ENCODE data around the gene SLC11A1.

SLC11A1 gene

DNA sequence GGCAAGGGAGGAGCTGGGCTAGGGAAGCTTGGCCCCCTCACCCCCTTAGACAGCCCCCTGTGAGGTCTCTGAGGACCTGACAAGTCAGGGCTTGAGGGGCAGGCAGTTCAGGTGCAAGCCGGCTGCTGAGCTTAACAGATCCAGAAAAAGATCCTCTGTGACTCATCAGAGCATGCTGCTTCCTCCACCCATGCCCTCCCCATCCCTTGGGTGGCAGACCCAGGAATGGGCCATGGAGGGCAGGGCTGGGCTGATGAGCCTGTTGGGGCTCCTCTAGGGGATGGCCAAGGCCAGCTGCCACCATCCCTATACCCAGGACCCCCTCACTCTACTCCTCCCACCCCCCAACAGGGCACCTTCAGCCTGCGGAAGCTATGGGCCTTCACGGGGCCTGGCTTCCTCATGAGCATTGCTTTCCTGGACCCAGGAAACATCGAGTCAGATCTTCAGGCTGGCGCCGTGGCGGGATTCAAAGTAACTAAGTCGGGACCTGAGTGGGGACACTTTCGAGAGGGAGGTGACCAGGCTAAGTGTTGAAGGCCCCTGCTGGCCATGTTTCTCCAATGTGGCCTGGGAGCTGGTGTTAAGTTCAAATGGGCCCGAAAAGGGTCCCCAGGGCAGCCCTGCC, 1.9 kb downstream of the SLC11A1 start:
- peak; percentile 77 for ATAC-seq
- TF ChIP-seq ARNTL (CRISPR knock-in tag; IDR thresholded peaks at IDR 0.05; ENCODE audit: borderline replicate concordance, low read depth) (no peak), ZFP3 (CRISPR knock-in tag; IDR thresholded peaks at IDR 0.05) (no peak), GLIS3 (CRISPR knock-in tag; IDR thresholded peaks at IDR 0.05) (no peak), BACH2 (CRISPR knock-in tag; IDR thresholded peaks at IDR 0.05; ENCODE audit: borderline replicate concordance) (no peak), TOX (CRISPR knock-in tag; IDR thresholded peaks at IDR 0.05; ENCODE audit: borderline replicate concordance) (no peak), OSR1 (CRISPR knock-in tag; IDR thresholded peaks at IDR 0.05) (no peak), CREB5 (CRISPR knock-in tag; IDR thresholded peaks at IDR 0.05; ENCODE audit: low read depth) (no peak), ZNF8 (CRISPR knock-in tag; IDR thresholded peaks at IDR 0.05) (no peak), ZC3H10 (CRISPR knock-in tag; IDR thresholded peaks at IDR 0.05) (no peak), TCF4 (CRISPR knock-in tag; IDR thresholded peaks at IDR 0.05; ENCODE audit: borderline replicate concordance) (no peak), CSDC2 (CRISPR knock-in tag; IDR thresholded peaks at IDR 0.05) (no peak), PPARA (CRISPR knock-in tag; IDR thresholded peaks at IDR 0.05; ENCODE audit: borderline replicate concordance) (no peak), ZNF70 (CRISPR knock-in tag; IDR thresholded peaks at IDR 0.05) (no peak), SNAI2 (CRISPR knock-in tag; IDR thresholded peaks at IDR 0.05) (no peak), ESRRG (CRISPR knock-in tag; IDR thresholded peaks at IDR 0.05) (no peak)
- TF ChIP-seq, protein P1, sequence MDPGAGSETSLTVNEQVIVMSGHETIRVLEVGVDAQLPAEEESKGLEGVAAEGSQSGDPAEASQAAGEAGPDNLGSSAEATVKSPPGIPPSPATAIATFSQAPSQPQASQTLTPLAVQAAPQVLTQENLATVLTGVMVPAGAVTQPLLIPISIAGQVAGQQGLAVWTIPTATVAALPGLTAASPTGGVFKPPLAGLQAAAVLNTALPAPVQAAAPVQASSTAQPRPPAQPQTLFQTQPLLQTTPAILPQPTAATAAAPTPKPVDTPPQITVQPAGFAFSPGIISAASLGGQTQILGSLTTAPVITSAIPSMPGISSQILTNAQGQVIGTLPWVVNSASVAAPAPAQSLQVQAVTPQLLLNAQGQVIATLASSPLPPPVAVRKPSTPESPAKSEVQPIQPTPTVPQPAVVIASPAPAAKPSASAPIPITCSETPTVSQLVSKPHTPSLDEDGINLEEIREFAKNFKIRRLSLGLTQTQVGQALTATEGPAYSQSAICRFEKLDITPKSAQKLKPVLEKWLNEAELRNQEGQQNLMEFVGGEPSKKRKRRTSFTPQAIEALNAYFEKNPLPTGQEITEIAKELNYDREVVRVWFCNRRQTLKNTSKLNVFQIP (CRISPR knock-in tag; IDR thresholded peaks at IDR 0.05; ENCODE audit: borderline replicate concordance, low read depth) = no peak

GRCh38 chr2:218384975-218385374, 2.9 kb downstream of the SLC11A1 start:
- TF ChIP-seq ARNTL (CRISPR knock-in tag; IDR thresholded peaks at IDR 0.05; ENCODE audit: borderline replicate concordance, low read depth) = no peak

GRCh38 chr2:218386505-218387368, 4.7 kb downstream of the SLC11A1 start:
- no peak for TF ChIP-seq CSDC2 (CRISPR knock-in tag; IDR thresholded peaks at IDR 0.05)
- no peak for TF ChIP-seq RARB (CRISPR knock-in tag; IDR thresholded peaks at IDR 0.05)
- TF ChIP-seq, protein P1 (CRISPR knock-in tag; IDR thresholded peaks at IDR 0.05; ENCODE audit: borderline replicate concordance, low read depth) = no peak
- TF ChIP-seq ISL1 (CRISPR knock-in tag; IDR thresholded peaks at IDR 0.05) = no peak
- no peak for TF ChIP-seq TCF4 (CRISPR knock-in tag; IDR thresholded peaks at IDR 0.05; ENCODE audit: borderline replicate concordance)
- no peak for TF ChIP-seq BACH2 (CRISPR knock-in tag; IDR thresholded peaks at IDR 0.05; ENCODE audit: borderline replicate concordance)
- no peak for TF ChIP-seq OSR1 (CRISPR knock-in tag; IDR thresholded peaks at IDR 0.05)
- no peak for TF ChIP-seq ZFP30 (CRISPR knock-in tag; IDR thresholded peaks at IDR 0.05)
- TF ChIP-seq, protein P2, sequence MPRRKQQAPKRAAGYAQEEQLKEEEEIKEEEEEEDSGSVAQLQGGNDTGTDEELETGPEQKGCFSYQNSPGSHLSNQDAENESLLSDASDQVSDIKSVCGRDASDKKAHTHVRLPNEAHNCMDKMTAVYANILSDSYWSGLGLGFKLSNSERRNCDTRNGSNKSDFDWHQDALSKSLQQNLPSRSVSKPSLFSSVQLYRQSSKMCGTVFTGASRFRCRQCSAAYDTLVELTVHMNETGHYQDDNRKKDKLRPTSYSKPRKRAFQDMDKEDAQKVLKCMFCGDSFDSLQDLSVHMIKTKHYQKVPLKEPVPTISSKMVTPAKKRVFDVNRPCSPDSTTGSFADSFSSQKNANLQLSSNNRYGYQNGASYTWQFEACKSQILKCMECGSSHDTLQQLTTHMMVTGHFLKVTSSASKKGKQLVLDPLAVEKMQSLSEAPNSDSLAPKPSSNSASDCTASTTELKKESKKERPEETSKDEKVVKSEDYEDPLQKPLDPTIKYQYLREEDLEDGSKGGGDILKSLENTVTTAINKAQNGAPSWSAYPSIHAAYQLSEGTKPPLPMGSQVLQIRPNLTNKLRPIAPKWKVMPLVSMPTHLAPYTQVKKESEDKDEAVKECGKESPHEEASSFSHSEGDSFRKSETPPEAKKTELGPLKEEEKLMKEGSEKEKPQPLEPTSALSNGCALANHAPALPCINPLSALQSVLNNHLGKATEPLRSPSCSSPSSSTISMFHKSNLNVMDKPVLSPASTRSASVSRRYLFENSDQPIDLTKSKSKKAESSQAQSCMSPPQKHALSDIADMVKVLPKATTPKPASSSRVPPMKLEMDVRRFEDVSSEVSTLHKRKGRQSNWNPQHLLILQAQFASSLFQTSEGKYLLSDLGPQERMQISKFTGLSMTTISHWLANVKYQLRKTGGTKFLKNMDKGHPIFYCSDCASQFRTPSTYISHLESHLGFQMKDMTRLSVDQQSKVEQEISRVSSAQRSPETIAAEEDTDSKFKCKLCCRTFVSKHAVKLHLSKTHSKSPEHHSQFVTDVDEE (CRISPR knock-in tag; IDR thresholded peaks at IDR 0.05) = no peak
- no peak for TF ChIP-seq CREB5 (CRISPR knock-in tag; IDR thresholded peaks at IDR 0.05; ENCODE audit: low read depth)
- TF ChIP-seq PPARA (CRISPR knock-in tag; IDR thresholded peaks at IDR 0.05; ENCODE audit: borderline replicate concordance) = no peak
- TF ChIP-seq ZFP3 (CRISPR knock-in tag; IDR thresholded peaks at IDR 0.05) = no peak
- no peak for TF ChIP-seq ZNF565 (CRISPR knock-in tag; conservative IDR thresholded peaks at IDR 0.05; ENCODE audit: low read depth)
- TF ChIP-seq, protein P3, sequence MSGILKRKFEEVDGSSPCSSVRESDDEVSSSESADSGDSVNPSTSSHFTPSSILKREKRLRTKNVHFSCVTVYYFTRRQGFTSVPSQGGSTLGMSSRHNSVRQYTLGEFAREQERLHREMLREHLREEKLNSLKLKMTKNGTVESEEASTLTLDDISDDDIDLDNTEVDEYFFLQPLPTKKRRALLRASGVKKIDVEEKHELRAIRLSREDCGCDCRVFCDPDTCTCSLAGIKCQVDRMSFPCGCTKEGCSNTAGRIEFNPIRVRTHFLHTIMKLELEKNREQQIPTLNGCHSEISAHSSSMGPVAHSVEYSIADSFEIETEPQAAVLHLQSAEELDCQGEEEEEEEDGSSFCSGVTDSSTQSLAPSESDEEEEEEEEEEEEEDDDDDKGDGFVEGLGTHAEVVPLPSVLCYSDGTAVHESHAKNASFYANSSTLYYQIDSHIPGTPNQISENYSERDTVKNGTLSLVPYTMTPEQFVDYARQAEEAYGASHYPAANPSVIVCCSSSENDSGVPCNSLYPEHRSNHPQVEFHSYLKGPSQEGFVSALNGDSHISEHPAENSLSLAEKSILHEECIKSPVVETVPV (CRISPR knock-in tag; IDR thresholded peaks at IDR 0.05) = no peak
- no peak for ATAC-seq

More at GRCh38 chr2:218384975-218385374, 2.9 kb downstream of the SLC11A1 start:
- ATAC-seq = no peak
